C4-2B (cell line): ENCODE measurements around the gene CDC14A.

Experiments used
- ZFX ChIP-seq: fragments of 450-650 bp; IDR thresholded peaks from 2 replicates; pipeline ENCODE4 v1.6.1; 2017
- TF ChIP-seq, protein P1 (sequence below): fragments of 450-650 bp; conservative IDR thresholded peaks from 2 replicates; pipeline ENCODE4 v1.5.1; 2017; ENCODE audit warnings: mild to moderate bottlenecking

GRCh38 chr1:100510451-100510850, 158.1 kb downstream of the CDC14A start:
- TF ChIP-seq, protein P1, sequence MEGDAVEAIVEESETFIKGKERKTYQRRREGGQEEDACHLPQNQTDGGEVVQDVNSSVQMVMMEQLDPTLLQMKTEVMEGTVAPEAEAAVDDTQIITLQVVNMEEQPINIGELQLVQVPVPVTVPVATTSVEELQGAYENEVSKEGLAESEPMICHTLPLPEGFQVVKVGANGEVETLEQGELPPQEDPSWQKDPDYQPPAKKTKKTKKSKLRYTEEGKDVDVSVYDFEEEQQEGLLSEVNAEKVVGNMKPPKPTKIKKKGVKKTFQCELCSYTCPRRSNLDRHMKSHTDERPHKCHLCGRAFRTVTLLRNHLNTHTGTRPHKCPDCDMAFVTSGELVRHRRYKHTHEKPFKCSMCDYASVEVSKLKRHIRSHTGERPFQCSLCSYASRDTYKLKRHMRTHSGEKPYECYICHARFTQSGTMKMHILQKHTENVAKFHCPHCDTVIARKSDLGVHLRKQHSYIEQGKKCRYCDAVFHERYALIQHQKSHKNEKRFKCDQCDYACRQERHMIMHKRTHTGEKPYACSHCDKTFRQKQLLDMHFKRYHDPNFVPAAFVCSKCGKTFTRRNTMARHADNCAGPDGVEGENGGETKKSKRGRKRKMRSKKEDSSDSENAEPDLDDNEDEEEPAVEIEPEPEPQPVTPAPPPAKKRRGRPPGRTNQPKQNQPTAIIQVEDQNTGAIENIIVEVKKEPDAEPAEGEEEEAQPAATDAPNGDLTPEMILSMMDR = no peak
- TF ChIP-seq ZFX = no peak
